PC-3 (cell line): ENCODE measurements around the gene RNPEP. TPM values are rescaled to one million over a fixed set of nuclear protein-coding genes. Genes with fewer than 3 reads are reported as not detected.

ENCODE experiments used
- ATAC-seq: fragments of 200-7000 bp; cut with Tn5 transposase; 2 replicates; pipeline ENCODE4 v1.9.1; 2020; ENCODE audit warnings: mild to moderate bottlenecking, moderate library complexity
- BruUV-seq: library from RNA; stranded (reverse); fragments of 400-500 nt; replicated peaks from 2 replicates; lab custom pipeline; 2021; lab: Mats Ljungman, UMichigan
- CTCF ChIA-PET: fragments of 300-600 bp; sonication (Branson Sonifier 250); formaldehyde crosslinking; loops from one replicate; lab custom pipeline; 2022; ENCODE audit warnings: antibody characterized with exemption; lab: Charles Lee
- POLR2A ChIA-PET: fragments of 300-600 bp; sonication (Branson Sonifier 250); formaldehyde crosslinking; loops from one replicate; lab custom pipeline; 2022; ENCODE audit warnings: antibody characterized with exemption; ENCODE audit not compliant: unreplicated experiment; lab: Charles Lee
- DNase-seq: peaks from one replicate; pipeline ENCODE4 v3.0.0-alpha.2; 2015
- H2AFZ ChIP-seq: fragments of 300-600 bp; sonication (generic); 2 replicates; pipeline ENCODE4 v1.6.0; 2016; ENCODE audit warnings: antibody characterized with exemption, low read length
- H3F3A ChIP-seq: fragments of 300-600 bp; sonication (generic); one replicate; pipeline ENCODE4 v1.6.0; 2017; ENCODE audit warnings: antibody characterized with exemption, low read length, control low read depth, mild to moderate bottlenecking; ENCODE audit not compliant: unreplicated experiment
- H3K27ac ChIP-seq: fragments of 300-600 bp; sonication (generic); 2 replicates; pipeline ENCODE4 v1.5.1; 2016; ENCODE audit warnings: mild to moderate bottlenecking, low read length
- H3K27me3 ChIP-seq: fragments of 300-600 bp; sonication (generic); 2 replicates; pipeline ENCODE4 v1.6.1; 2016; ENCODE audit warnings: low read length, mixed read lengths
- H3K36me3 ChIP-seq: fragments of 300-600 bp; sonication (generic); 2 replicates; pipeline ENCODE4 v1.6.1; 2016; ENCODE audit warnings: low read depth, mixed run types, low read length, mixed read lengths
- H3K4me1 ChIP-seq: fragments of 300-600 bp; sonication (generic); 2 replicates; pipeline ENCODE4 v1.5.1; 2016; ENCODE audit warnings: low read length; ENCODE audit not compliant: insufficient read depth
- H3K4me2 ChIP-seq: fragments of 300-600 bp; sonication (generic); 2 replicates; pipeline ENCODE4 v1.6.0; 2016; ENCODE audit warnings: low read length
- H3K4me3 ChIP-seq: fragments of 300-600 bp; sonication (generic); 2 replicates; pipeline ENCODE4 v1.5.1; 2016; ENCODE audit warnings: mild to moderate bottlenecking, low read length, mixed read lengths
- H3K79me2 ChIP-seq: fragments of 300-600 bp; sonication (generic); 2 replicates; pipeline ENCODE4 v1.6.1; 2017; ENCODE audit warnings: low read length, mixed read lengths
- H3K9ac ChIP-seq: fragments of 300-600 bp; sonication (generic); 2 replicates; pipeline ENCODE4 v1.6.0; 2016; ENCODE audit warnings: mild to moderate bottlenecking, low read length
- H3K9me2 ChIP-seq: fragments of 300-600 bp; sonication (generic); replicated peaks from 2 replicates; pipeline ENCODE4 v1.6.1; 2016; ENCODE audit warnings: mixed run types, low read length, mixed read lengths
- H3K9me3 ChIP-seq: fragments of 300-600 bp; sonication (generic); 2 replicates; pipeline ENCODE4 v1.6.1; 2016; ENCODE audit warnings: low read length, mixed read lengths
- H4K20me1 ChIP-seq: fragments of 300-600 bp; sonication (generic); 2 replicates; pipeline ENCODE4 v1.6.1; 2016; ENCODE audit warnings: low read length, mixed read lengths
- CTCF ChIP-seq: fragments of 300-600 bp; sonication (generic); conservative IDR thresholded peaks from 2 replicates; pipeline ENCODE4 v1.5.1; 2017; ENCODE audit warnings: antibody characterized with exemption, low read depth, mild to moderate bottlenecking, low read length
- EZH2 ChIP-seq: fragments of 300-600 bp; sonication (generic); IDR thresholded peaks from one replicate; pipeline ENCODE4 v1.6.1; 2017; ENCODE audit warnings: antibody characterized with exemption, mild to moderate bottlenecking, low read length; ENCODE audit not compliant: unreplicated experiment
- EZH2phosphoT487 ChIP-seq: fragments of 300-600 bp; sonication (generic); IDR thresholded peaks from 2 replicates; pipeline ENCODE4 v1.6.1; 2018; ENCODE audit warnings: mild to moderate bottlenecking, antibody characterized with exemption, low read length, borderline replicate concordance
- intact Hi-C: fragments of 100-400 bp; cut with micrococcal nuclease; formaldehyde crosslinking; loops from 2 replicates; pipeline ENCODE4 v1.9.0; 2023
- total RNA-seq: library from RNA; depleted of rRNA; stranded (reverse); fragments of >200 nt; gene quantifications from 2 replicates; pipeline ENCODE4 v1.2.3, GENCODE V29; 2014

The RNPEP gene
- total RNA-seq, 1 experiment from 2014 or later = 64.7 TPM

- DNase-seq (no peak), ATAC-seq (no peak)
- H3K79me2 ChIP-seq = peaks cover 36% of the 10 kb centered on the region
- no peak for TF ChIP-seq CTCF
- TF ChIP-seq EZH2phosphoT487 = no peak
- no peak for TF ChIP-seq EZH2
- no peak overlapping the region for H3K4me2 ChIP-seq
- BruUV-seq = no TSS peak
- intact Hi-C loops = no loop called here
- no peak overlapping the region for H3K27ac ChIP-seq
- CTCF ChIA-PET = no interaction called here
- peaks cover 9% of the 10 kb centered on the region for H3K36me3 ChIP-seq
- H3K4me1 ChIP-seq = peaks cover 8% of the 10 kb centered on the region; the same call in 1 of the 2 replicates
- no peaks in the 10 kb centered on the region for H3K27me3 ChIP-seq
- no peak overlapping the region for H2AFZ ChIP-seq
- H4K20me1 ChIP-seq = no peaks in the 10 kb centered on the region
- H3K9me2 ChIP-seq = no peaks in the 10 kb centered on the region
- no peaks in the 10 kb centered on the region for H3K9me3 ChIP-seq
- no peaks in the 10 kb centered on the region for H3F3A ChIP-seq
- POLR2A ChIA-PET = no interaction called here
- no peak overlapping the region for H3K4me3 ChIP-seq
- no peak overlapping the region for H3K9ac ChIP-seq
Measured at GRCh38 chr1:201988601-201989000, 6.2 kb downstream of the RNPEP start.

- H3K9me3 ChIP-seq = no peaks in the 10 kb centered on the region
- POLR2A ChIA-PET = no interaction called here
- no peaks in the 10 kb centered on the region for H4K20me1 ChIP-seq
- no peak overlapping the region for H3K9ac ChIP-seq
- no peaks in the 10 kb centered on the region for H3K9me2 ChIP-seq
- DNase-seq (no peak), ATAC-seq (no peak)
- H3K27ac ChIP-seq = no peak overlapping the region
- 0 out of 2 replicates have a peak, but pooled peaks cover under 1% of the 10 kb centered on the region for H3K4me1 ChIP-seq
- peaks cover 27% of the 10 kb centered on the region for H3K79me2 ChIP-seq
- H2AFZ ChIP-seq = no peak overlapping the region
- TF ChIP-seq CTCF (no peak), EZH2 (no peak)
- no peaks in the 10 kb centered on the region for H3K27me3 ChIP-seq
- CTCF ChIA-PET = no interaction called here
- no TSS peak for BruUV-seq
- H3F3A ChIP-seq = no peaks in the 10 kb centered on the region
- H3K4me2 ChIP-seq = no peak overlapping the region
- intact Hi-C loops = no loop called here
- H3K36me3 ChIP-seq = peaks cover 9% of the 10 kb centered on the region
- H3K4me3 ChIP-seq = no peak overlapping the region
Measured at GRCh38 chr1:201989354-201990128, 7.1 kb downstream of the RNPEP start.

GRCh38 chr1:201990427-201990826, 8.0 kb downstream of the RNPEP start:
- DNase-seq (no peak), ATAC-seq (no peak)
- no peak overlapping the region for H3K4me3 ChIP-seq
- TF ChIP-seq CTCF (no peak), EZH2phosphoT487 (no peak), EZH2 (no peak)
- peaks cover 9% of the 10 kb centered on the region for H3K36me3 ChIP-seq
- no peaks in the 10 kb centered on the region for H3K4me1 ChIP-seq
- H3K4me2 ChIP-seq = no peak overlapping the region
- no peaks in the 10 kb centered on the region for H3K27me3 ChIP-seq
- H3F3A ChIP-seq = no peaks in the 10 kb centered on the region
- POLR2A ChIA-PET = no interaction called here
- no peak overlapping the region for H3K27ac ChIP-seq
- peaks cover 18% of the 10 kb centered on the region for H3K79me2 ChIP-seq
- no TSS peak for BruUV-seq
- H3K9ac ChIP-seq = no peak overlapping the region
- no peaks in the 10 kb centered on the region for H3K9me2 ChIP-seq
- intact Hi-C loops = no loop called here
- CTCF ChIA-PET = no interaction called here
- H3K9me3 ChIP-seq = no peaks in the 10 kb centered on the region
- no peak overlapping the region for H2AFZ ChIP-seq
- no peaks in the 10 kb centered on the region for H4K20me1 ChIP-seq
